GM19452 (cell line): ENCODE results near the gene SYCP2.
"Not testable (repeated sequence)": the region's sequence is repeated elsewhere in the genome, so short reads cannot be mapped to it uniquely, and the experiment has no call there.

ENCODE experiments used
- ATAC-seq: cut with Tn5 transposase; IDR thresholded peaks from one replicate; pipeline ENCODE4 v1.9.1; 2021; ENCODE audit not compliant: unreplicated experiment

Gene SYCP2, protein sequence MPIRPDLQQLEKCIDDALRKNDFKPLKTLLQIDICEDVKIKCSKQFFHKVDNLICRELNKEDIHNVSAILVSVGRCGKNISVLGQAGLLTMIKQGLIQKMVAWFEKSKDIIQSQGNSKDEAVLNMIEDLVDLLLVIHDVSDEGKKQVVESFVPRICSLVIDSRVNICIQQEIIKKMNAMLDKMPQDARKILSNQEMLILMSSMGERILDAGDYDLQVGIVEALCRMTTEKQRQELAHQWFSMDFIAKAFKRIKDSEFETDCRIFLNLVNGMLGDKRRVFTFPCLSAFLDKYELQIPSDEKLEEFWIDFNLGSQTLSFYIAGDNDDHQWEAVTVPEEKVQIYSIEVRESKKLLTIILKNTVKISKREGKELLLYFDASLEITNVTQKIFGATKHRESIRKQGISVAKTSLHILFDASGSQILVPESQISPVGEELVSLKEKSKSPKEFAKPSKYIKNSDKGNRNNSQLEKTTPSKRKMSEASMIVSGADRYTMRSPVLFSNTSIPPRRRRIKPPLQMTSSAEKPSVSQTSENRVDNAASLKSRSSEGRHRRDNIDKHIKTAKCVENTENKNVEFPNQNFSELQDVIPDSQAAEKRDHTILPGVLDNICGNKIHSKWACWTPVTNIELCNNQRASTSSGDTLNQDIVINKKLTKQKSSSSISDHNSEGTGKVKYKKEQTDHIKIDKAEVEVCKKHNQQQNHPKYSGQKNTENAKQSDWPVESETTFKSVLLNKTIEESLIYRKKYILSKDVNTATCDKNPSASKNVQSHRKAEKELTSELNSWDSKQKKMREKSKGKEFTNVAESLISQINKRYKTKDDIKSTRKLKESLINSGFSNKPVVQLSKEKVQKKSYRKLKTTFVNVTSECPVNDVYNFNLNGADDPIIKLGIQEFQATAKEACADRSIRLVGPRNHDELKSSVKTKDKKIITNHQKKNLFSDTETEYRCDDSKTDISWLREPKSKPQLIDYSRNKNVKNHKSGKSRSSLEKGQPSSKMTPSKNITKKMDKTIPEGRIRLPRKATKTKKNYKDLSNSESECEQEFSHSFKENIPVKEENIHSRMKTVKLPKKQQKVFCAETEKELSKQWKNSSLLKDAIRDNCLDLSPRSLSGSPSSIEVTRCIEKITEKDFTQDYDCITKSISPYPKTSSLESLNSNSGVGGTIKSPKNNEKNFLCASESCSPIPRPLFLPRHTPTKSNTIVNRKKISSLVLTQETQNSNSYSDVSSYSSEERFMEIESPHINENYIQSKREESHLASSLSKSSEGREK (N-terminal part only)

DNA sequence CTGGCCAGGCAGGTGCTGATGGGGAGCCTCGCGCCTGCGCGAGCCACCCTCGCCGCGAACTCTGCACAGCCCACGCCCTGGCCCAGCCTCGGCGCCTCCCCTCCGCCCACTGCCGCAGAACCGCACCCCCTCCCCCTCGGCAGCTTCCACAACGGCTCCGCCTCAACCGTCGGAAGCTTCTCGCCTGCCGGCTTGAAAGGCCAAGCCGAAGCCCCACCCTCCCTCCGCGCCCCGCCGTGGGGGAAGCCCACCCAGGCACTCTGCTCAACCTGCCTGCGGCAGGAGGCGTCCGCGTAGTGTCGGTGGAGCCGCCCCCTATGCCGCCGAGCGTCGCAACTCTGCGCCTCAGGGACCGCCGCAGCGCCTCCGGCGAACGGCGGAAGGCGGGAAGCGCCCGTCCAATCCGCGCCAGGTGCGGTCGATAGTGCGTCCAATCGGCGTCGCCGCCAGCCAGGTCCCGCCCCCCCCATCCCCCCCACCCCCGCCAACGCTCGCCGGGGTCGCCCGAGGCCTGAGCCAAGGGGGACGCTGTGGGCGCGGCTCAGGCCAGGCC is at the start of gene SYCP2:
SYCP2 (minus strand) TSS at position 342 of the 553 bp plus-strand sequence. CDS start 11,224 bp downstream, outside the sequence.
- peak; percentile 31 for ATAC-seq

DNA sequence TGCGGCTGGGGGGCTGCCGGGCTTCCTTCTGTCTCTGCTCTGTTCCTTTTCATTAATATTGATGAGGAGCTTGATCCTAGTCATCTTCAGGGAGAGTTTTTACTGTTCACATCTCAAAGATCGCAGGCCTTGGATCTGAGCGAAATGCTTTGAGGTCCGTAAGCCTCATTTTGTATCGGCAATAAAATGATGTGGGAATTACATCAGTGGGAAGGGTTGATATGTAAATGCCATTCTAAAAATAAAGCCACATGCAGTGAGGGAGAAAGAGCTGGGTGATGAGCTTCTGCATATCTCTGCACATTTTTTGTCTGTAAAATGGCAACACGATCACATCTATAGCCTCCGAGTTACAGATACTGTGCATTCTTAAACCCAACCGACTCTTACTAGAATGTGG is 49.6 kb upstream of the SYCP2 start:
- ATAC-seq, result no peak

DNA sequence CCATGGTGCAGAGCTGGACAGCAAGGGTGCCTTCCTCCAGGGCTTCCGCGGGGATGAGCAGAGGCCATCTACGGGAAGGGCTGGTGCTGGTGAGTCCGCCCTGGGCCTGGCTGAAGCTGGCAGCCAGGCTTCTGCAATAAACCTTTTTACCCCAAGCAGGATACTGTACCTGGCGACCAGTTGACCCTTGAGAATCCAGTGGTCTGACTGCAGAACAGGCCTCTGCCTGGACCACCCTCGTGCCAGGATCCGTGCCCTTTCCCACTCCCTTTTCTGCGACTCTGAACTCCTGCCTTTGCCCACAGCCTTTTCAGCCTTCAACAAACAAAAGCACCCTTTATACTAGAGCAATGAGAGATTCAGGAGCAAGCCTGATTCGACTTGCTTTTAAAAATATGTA is 43.6 kb upstream of the SYCP2 start:
- ATAC-seq, result no peak

DNA sequence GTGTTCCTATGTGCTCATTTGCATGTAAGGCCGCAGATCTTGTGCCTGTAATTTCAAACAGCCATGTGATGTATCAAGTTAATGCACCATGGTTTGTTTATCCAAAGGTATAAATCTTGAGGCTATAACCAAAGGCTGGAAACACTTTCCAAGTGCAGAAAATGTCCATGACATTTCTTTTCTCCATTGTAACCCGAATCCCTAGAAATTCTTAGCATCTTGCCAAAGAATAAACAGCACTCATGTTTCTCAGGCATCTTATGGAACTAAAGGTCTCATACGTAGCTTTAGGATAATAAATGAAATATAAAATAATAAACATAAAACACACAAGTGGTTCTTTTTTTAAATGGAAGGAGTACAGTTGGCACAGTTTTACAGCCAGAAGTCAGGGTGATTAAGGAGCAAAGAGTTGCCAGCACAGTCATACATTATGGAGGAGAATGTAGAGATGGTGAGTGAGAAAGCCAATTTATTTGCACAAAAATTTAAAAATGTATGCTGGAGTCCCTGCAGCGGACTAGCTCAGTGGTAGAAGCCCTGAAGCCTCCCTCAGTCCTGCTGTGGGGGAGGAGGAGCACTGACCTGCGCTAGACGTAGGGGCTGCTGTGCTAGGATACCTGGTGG is 42.8 kb upstream of the SYCP2 start:
- no peak for ATAC-seq

DNA sequence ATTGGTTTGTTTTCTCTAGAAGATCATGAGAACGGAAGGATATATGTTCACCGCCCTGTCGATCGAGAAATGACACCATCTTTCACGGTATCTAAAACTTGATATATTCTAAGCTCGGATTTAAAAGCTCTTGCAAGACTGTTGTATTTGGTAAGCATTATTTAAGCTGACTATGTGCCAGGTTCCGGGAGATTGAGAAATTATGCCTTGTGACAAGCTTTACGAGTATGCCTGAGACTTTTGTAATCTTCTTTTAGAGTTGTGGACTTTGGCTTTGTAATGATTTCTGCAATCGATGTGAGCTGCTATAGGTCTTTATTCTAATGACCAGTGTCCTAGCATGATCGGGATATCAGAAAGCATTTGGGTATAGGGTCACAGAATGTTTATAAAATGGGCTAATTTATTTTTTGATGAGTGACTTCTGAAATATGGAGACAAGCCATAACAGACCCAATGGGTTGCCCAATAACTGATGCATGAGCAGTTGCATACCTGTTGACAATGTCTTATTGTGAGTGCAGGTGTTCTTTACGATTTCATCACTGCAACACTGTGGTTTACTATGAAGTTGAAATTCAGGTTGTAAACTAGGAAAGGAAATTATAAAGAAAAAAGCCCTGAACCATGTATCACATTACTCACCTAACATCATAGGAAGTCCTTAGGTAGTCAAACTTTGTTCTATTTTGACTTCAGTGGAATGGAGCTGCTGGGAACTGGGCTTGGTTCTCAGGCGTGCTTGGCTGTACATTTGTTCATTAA is 38.8 kb upstream of the SYCP2 start:
- ATAC-seq, result no peak

DNA sequence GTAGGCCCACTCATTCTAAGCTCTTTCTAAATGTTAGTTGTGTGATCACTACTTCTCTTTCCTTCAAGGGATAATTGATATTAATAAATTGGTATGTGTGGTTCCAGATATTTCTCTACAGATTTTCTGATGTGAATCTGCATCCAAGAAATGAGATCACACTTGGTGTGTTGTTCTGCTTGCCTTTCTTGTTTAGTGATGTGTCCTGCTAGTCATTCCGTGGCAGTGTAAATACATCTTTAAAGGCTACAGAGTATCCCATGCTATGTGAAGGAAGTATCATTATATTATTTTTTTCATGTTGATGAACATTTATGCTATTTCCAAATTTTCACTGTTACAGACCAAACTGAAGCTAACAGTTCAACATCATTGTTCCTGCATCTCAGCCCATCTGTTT is 38.0 kb upstream of the SYCP2 start:
- no peak for ATAC-seq

DNA sequence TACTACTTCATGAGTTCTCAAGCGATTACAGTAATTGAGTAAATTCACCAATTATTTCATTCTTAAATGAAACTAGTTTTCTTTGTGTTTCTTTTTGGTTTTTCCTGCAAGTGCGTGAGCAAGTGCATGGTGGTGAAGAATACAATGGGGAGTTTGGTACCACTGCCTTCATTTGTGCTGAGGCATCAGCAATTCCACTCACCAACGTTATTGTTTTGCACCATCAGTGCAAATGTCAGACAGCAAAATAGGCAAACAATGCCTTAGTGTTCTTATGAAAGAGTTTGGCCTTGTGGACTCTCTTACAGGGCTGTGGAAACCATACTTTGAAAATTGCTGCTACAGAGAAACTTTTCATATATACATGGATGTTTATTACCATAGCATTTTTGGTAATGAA is 33.0 kb upstream of the SYCP2 start:
- ATAC-seq, result no peak

DNA sequence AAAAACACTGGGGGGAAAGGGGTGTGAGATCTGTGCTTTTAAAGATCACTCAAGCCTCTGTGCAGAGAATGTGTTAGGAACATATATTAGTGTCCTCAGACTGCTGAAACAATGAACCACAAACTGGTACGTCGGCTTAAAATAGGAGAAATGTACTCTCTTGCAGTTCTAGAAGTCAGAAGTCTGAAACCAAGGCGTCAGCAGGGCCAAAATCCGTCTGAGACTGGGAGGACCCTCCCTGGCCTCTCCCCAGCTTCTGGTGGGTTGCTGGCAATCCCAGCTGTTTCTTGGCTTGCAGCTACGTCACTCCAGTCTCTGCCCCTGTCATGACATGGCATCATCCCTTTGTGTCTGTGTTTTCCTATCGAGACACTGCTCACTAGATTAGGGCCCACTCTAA is 28.7 kb upstream of the SYCP2 start:
- ATAC-seq, result no peak

DNA sequence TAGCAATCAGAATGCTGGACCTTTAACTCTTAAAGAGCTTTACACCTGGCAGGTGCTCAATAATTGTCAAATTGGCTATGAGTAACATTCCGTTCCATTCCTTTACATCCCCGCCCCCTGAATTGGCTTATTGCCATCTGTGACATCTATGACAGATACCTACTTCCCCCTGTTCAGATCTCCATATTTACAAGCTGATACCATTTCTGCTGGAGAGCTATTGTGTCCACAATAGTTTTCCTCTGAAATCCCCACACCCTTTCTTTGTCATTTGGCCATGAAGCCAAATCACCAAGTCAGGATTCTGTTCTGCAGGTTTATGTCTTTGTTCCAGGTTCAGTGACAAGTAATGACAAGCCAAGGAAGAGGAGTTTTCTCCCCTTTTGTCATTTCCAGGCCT is 28.0 kb upstream of the SYCP2 start:
- no peak for ATAC-seq

DNA sequence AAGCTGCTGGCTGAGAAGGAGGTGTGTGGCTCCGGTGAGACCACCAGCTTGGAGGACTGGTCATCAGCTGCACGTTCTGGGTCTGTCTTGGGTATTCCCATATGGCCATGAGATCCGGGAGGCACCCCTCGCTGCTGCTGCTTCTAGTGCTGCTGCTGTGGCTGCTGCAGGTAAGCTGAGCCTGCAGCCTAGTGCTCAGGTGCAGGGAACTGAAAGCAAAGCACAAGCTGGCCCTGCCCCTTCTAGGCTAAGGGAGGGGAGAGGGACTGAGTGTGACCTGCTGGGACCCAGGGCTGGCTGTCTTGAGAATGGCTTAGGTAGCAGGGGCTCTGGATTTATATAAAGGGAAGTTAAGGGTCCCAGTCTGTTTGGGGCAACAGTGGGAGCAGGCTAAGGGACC is 25.2 kb upstream of the SYCP2 start:
- no peak for ATAC-seq

DNA sequence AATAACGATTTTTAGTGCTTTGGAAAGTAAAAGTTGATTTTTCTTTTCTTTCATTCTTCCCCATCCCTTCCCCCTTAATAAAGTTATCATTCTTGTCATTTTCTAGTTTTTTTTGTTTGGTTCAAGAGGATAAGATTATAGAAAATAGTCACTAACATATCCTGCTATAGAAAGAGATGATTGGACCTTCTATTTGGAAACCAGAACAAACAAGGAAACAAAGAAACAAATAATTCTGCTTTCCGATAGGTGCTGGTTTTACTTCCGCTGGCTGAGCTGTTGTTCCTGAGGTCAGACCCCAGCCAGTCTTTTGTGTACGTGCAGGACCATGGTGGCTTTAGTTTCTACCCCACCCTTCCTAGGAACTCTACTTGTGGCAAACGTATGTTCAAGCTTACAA is 24.7 kb upstream of the SYCP2 start, which contains the start of gene CDH26:
CDH26 (plus strand) TSS at position 301 of the 400 bp plus-strand sequence. CDS start 304 bp downstream, outside the sequence.
- no peak for ATAC-seq

DNA sequence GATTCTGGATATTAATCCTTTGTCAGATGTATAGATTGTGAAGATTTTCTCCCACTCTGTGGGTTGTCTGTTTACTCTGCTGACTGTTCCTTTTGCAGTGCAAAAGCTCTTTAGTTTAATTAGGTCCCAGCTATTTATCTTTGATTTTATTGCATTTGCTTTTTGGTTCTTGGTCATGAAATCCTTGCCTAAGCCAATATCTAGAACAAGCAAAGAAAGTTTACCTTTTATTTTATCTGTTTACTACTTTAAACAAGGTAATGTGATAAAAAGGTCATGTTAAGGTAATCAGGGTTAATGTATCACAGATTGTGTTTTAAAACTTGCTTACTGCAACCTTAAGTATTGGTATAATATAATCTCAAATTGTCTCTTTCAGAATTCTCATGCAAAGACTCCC is 24.1 kb upstream of the SYCP2 start:
- ATAC-seq, result not testable (repeated sequence)

DNA sequence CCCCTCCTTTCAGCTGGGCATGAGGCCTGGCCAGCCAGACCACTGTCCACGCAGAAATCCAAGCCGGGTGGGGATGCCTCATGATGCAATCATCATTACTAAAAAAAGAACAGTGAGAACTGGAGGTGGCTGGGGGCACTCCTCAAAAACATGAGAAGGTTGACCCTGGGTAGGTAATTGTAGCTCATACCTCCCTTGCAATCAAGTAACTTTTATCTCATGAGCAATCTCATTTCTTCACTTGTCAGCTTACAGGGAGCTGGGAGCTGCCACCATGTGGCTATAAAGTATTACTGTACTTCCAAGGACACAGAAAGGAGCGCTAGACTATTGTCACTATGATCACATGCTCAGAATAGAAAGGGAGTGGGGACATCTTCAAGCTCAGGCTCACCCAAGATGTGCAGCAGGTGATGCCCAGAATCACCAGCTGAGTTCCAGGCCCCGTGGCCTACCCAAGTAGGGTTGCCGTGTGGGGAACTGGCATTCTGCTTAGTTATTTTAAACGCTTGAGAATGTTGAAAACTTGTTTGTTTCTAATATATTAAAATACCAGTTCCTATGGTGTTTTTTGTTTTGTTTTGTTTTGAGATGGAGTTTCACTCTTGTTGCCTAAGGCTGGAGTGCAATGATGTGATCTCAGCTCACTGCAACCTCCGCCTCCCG is 21.8 kb upstream of the SYCP2 start:
- ATAC-seq, result no peak

DNA sequence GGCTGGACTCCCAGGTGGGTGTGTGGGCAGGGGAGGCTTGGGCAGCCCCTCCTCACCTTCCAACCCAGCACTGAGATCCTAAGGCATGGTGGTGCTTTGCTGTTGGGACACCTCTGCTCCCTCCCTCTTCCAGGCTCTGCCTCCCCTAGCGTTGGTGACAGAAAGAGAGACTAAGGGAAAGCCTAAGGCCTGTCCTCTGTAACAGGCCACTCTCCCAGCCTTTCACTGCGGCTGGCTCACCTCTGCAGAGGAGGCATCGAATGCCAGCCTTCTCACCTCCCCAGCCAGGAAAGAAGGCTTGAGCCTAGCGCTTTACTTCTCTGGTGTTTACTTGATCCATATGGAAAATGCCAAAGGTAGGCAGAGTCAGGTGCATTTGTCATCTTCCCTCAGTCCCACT is 21.3 kb upstream of the SYCP2 start:
- ATAC-seq, result no peak

DNA sequence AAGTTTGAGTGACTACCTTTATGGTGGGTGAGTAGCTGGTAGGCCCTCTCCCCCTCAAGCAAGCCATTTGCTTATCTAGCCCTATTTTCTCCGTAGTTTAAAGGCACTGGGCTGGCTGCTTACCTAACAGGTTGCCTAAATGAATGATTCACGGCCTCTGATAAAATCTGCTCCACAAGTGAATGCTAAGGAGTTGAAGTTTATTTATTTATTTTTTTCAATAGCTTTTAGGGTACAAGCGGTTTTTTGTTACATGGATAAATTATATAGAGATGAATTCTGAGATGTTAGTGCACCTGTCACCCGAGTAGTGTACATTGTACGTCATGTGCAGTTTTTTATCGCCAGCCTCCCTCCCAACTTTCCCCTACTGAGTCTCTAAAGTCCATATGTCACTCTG is 16.5 kb upstream of the SYCP2 start:
- ATAC-seq, result no peak

DNA sequence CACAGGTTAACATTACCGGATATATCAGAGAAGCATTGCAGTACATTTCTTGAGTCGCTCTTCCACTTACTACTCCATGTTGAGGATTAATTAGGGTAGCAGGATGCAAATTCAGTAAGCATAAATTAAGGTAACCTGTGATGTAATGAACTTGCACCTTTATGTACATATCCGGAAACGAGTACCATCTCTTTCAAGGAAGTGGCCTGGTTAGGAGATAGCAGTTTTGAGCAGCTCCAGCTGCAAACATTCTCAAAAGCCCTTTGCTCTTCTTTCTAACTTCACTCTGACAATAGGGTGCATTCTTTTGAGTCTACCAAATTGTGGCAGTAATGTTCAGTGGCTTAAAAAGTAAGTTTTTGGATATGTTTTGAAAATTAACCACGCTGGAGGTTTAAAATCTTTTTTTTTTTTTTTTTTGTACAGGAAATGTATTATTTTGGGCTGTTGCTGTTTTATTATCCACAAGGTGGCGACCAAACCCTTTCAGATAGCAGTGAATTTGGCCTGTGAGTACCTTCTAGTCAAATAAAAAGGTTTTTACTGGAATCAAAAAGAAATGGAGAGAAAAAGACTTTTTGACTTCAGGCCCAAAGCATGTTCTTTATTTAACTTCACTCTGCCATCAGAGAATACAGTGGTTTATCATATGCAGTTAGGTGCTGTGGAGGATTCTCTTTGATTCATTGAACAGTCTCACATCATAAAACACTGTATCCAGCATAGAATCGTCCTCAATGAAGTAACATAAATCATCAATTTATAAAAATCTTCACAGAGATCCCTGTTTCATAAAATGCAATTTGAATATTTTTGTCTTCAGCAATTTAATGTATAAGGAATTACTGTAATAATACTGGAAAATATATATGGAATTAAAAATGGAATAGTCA is 15.6 kb upstream of the SYCP2 start:
- ATAC-seq, result no peak

DNA sequence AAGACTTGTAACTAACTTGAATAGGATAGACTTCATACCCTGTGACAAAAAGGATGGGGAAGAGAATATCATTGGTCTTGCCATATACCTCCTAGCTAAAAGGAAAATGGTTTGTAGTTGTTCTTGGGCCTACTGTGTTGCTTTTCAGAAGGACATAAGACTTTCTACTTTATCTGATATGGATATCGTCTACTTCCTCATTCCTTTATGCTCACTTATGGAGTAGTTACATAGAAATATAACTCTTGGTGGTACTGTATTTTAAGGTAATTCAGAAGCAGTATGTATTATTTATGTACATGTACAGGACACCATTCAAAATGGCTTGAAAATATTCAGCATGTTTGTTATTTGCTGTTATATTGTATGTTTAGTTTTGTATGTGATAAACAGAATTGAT is 14.8 kb upstream of the SYCP2 start:
- ATAC-seq, result no peak

DNA sequence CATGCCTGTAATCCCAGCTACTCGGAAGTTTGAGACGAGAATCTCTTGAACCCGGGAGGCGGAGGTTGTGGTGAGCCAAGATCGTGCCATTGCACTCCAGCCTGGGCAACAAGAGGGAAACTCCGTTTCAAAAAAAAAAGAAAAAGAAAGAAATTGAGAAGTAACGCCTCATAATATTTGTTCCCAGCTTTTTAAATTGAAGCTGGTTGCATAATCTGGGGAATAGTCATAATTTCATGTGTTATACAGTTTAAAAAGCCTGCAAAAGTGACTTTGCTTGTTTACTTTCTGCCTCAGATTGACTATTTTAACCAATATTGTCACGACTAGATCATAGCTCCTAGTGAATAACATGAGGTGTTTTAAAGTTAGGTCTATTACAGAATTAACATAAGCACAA is 13.9 kb upstream of the SYCP2 start:
- no peak for ATAC-seq
